Measurements from ENCODE around the gene CCND3. TPM values are rescaled to one million over a fixed set of nuclear protein-coding genes. Genes with fewer than 3 reads are reported as not detected.

The CCND3 gene
- total and polyA plus RNA-seq, 10 of the 15 experiments (the other 5 are each of a cell fraction or from before 2014, with no cell fraction given): 6.0 to 86.4 (median 31.5) TPM

DNA sequence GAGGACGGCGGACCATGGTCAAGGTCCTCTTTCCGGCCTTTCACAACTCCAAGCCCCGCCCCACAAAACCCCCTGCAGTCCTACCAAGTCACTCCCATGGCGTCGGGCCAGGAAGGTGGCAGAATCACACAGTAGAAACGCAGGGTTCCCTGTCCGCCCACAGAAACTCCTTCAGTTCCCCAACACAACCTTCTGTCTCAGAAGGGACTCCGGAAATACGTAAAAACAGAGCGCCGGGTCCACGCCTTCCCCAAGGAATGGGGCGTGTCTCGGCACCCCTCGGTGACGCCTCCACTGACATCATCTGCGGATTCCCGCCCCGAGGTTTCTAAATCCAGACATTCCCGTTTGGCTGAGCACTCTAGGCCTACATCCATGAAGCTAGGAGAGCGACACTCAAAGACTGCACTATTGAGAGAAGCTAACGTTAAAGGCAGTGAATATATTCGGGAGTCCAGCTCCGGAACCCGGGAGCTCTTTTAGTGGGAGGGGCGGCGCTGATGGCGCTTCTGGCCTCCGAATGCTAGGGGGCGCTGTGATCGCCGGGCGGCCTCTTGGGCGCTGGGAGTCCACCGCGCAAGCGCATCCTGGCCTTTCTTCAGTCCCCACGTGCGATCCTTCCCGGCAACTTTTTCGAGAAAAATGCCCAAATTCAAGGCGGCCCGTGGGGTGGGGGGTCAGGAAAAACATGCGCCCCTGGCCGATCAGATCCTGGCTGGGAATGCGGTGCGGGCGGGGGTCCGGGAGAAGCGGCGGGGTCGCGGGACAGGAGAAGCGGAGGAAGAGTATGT is 20.5 kb downstream of the CCND3 start, which contains the start of the genes BYSL and MED20:
Gene BYSL, plus strand, starts transcription at position 579 of the 791 bp plus-strand sequence. Its CDS starts 64 bp downstream, at position 643.
Gene MED20, minus strand, starts transcription at position 219 of the 791 bp plus-strand sequence. Its CDS starts 121 bp downstream, at position 98.
- peak within 1 kb of the TSS; percentile 99 for H2AFZ ChIP-seq (ENCODE audit: control insufficient read depth, low read depth, low read length)
- FAIRE-seq (peak; percentile 98), DNase-seq (ENCODE audit: low read depth, low spot score) (peak; percentile 83), ATAC-seq (peak; percentile 91)
- H3K36me3 ChIP-seq (ENCODE audit: control insufficient read depth in 2 of 2, insufficient read depth in 2 of 2, low read length in 1 of 2): peaks cover 0 to 1% of the 10 kb centered on the region in 2 experiments; a peak in 1 of 4 replicates
- peak within 1 kb of the TSS; percentile 83 for H3K9ac ChIP-seq (ENCODE audit: control insufficient read depth, insufficient read depth, low read length)
- peaks cover 49% of the 10 kb centered on the region for H3K79me2 ChIP-seq (ENCODE audit: control insufficient read depth, insufficient read depth, low read length)
- H3K9me3 ChIP-seq (replicated peaks; ENCODE audit: control insufficient read depth, insufficient read depth, low read length): no peaks in the 10 kb centered on the region
- H3K27ac ChIP-seq (ENCODE audit: control insufficient read depth, insufficient read depth): peak within 1 kb of the TSS; percentile 95
- intact Hi-C loops (cut with micrococcal nuclease; ENCODE audit: unreplicated experiment) (loop anchor here (1.0 to 5.0 kb wide), 5 partner anchors 26 to 296 kb away; partner anchors contain the start of genes MRPS10, TOMM6 and USP49), in situ Hi-C loops (cut with MboI) (no loop called here)
- ChIA-PET POLR2A (interaction anchor here (0.9 to 2.5 kb wide), 12 partner anchors 10 to 297 kb away, joined by 3 to 9 read pairs (median 4); partner anchors contain the start of gene MRPS10), SMC1A (ENCODE audit: uncharacterized antibody, unreplicated experiment) (interaction anchor here (0.9 to 2.7 kb wide), 15 partner anchors 9 to 296 kb away, joined by 3 to 23 read pairs (median 5); partner anchors contain the start of genes MRPS10, TOMM6 and USP49), RAD21 (ENCODE audit: unreplicated experiment) (interaction anchor here (0.6 to 2.8 kb wide), 20 partner anchors 9 to 296 kb away, joined by 3 to 23 read pairs (median 5); partner anchors contain the start of genes TAF8, TOMM6 and USP49), CTCF (interaction anchor here (0.5 to 8.3 kb wide), 43 partner anchors 8 to 643 kb away, joined by 3 to 137 read pairs (median 4); partner anchors contain the start of genes CCND3, MRPS10, TAF8 and TOMM6)
- peak within 1 kb of the TSS; percentile 67 for H3K4me3 ChIP-seq
- peak within 1 kb of the TSS; percentile 99 for H3K4me2 ChIP-seq (ENCODE audit: control insufficient read depth, insufficient read depth)
- 1% methylated on average over 52 of the region's 55 CpGs for WGBS (ENCODE audit: insufficient coverage, insufficient replicate concordance, low lambda C conversion rate, missing lambda C conversion rate)
- H3K4me1 ChIP-seq (ENCODE audit: control insufficient read depth, insufficient read depth, low read length): peaks cover 4% of the 10 kb centered on the region; the same call in 1 of the 2 replicates
- no peaks in the 10 kb centered on the region for H4K20me1 ChIP-seq (ENCODE audit: control insufficient read depth, insufficient read depth)
- no TSS peak for BruUV-seq (replicated peaks)
- no peaks in the 10 kb centered on the region for H3K27me3 ChIP-seq (replicated peaks in 1 of 2; ENCODE audit: control insufficient read depth in 2 of 2, insufficient read depth in 2 of 2, low read length in 1 of 2)
- peak; percentile 25; the same call in 1 of the 2 replicates for TF ChIP-seq SMARCA5 (IDR thresholded peaks at IDR 0.05)
- TF ChIP-seq FOS (IDR thresholded peaks at IDR 0.05; ENCODE audit: borderline replicate concordance, extremely low read depth, insufficient read length): no peak
- TF ChIP-seq STAT3 (IDR thresholded peaks at IDR 0.05; ENCODE audit: low read depth, low read length): no peak
- TF ChIP-seq, protein P1, sequence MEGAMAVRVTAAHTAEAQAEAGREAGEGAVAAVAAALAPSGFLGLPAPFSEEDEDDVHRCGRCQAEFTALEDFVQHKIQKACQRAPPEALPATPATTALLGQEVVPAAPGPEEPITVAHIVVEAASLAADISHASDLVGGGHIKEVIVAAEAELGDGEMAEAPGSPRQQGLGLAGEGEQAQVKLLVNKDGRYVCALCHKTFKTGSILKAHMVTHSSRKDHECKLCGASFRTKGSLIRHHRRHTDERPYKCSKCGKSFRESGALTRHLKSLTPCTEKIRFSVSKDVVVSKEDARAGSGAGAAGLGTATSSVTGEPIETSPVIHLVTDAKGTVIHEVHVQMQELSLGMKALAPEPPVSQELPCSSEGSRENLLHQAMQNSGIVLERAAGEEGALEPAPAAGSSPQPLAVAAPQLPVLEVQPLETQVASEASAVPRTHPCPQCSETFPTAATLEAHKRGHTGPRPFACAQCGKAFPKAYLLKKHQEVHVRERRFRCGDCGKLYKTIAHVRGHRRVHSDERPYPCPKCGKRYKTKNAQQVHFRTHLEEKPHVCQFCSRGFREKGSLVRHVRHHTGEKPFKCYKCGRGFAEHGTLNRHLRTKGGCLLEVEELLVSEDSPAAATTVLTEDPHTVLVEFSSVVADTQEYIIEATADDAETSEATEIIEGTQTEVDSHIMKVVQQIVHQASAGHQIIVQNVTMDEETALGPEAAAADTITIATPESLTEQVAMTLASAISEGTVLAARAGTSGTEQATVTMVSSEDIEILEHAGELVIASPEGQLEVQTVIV (IDR thresholded peaks at IDR 0.05; ENCODE audit: borderline replicate concordance, partially characterized antibody): no peak
- TF ChIP-seq JUNB (IDR thresholded peaks at IDR 0.05): peak; percentile 48
- peak; percentile 52 for TF ChIP-seq RELA (IDR thresholded peaks at IDR 0.05; ENCODE audit: borderline replicate concordance, partially characterized antibody)
- TF ChIP-seq ZSCAN29 (IDR thresholded peaks at IDR 0.05): no peak
- no peak for TF ChIP-seq MTA2 (IDR thresholded peaks at IDR 0.05; ENCODE audit: low read depth)
- TF ChIP-seq POLR2AphosphoS2 (IDR thresholded peaks at IDR 0.05; ENCODE audit: low read depth, low read length): peak; percentile 82; the same call in 1 of the 2 replicates
- peak; percentile 49; the same call in 1 of the 2 replicates for TF ChIP-seq EED (IDR thresholded peaks at IDR 0.05; ENCODE audit: low read depth)
- peak; percentile 91 for TF ChIP-seq PML (IDR thresholded peaks at IDR 0.05; ENCODE audit: low read length)
- TF ChIP-seq POLR2AphosphoS5 (IDR thresholded peaks at IDR 0.05; ENCODE audit: low read length): peak; percentile 79
- no peak for TF ChIP-seq REST (IDR thresholded peaks at IDR 0.05; ENCODE audit: low read depth, low read length)
- TF ChIP-seq, protein P2, sequence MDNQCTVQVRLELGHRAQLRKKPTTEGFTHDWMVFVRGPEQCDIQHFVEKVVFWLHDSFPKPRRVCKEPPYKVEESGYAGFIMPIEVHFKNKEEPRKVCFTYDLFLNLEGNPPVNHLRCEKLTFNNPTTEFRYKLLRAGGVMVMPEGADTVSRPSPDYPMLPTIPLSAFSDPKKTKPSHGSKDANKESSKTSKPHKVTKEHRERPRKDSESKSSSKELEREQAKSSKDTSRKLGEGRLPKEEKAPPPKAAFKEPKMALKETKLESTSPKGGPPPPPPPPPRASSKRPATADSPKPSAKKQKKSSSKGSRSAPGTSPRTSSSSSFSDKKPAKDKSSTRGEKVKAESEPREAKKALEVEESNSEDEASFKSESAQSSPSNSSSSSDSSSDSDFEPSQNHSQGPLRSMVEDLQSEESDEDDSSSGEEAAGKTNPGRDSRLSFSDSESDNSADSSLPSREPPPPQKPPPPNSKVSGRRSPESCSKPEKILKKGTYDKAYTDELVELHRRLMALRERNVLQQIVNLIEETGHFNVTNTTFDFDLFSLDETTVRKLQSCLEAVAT (IDR thresholded peaks at IDR 0.05): peak; percentile 56
- no peak for TF ChIP-seq FOXK2 (IDR thresholded peaks at IDR 0.05)

Measured in GM12878 (cell line).